Caco-2 (cell line): ENCODE data around the gene STX8. TPM values are rescaled to one million over a fixed set of nuclear protein-coding genes. Genes with fewer than 3 reads are reported as not detected.

ENCODE experiments used
- BruUV-seq: library from RNA; stranded (reverse); fragments of 400-500 nt; replicated peaks from 2 replicates; lab custom pipeline; 2021; lab: Mats Ljungman, UMichigan
- CTCF ChIA-PET: fragments of 300-600 bp; sonication (Branson Sonifier 250); formaldehyde crosslinking; loops from one replicate; lab custom pipeline; 2022; ENCODE audit warnings: antibody characterized with exemption; lab: Charles Lee
- POLR2A ChIA-PET: fragments of 300-600 bp; sonication (Branson Sonifier 250); formaldehyde crosslinking; loops from one replicate; lab custom pipeline; 2022; ENCODE audit warnings: antibody characterized with exemption; lab: Charles Lee
- DNase-seq, 2 experiments: peaks; one replicate each; pipeline versions ENCODE4 v3.0.0 to v3.0.0-alpha.2; 2020 to 2022
- H3K27me3 ChIP-seq: replicated peaks from 2 replicates; pipeline ENCODE4 v1.6.0; 2011; ENCODE audit warnings: low read length; ENCODE audit not compliant: control insufficient read depth, insufficient read depth
- H3K36me3 ChIP-seq: 2 replicates; pipeline ENCODE4 v1.5.1; 2011; ENCODE audit warnings: low read length; ENCODE audit not compliant: control insufficient read depth, insufficient read depth
- H3K4me1 ChIP-seq: fragments of 250-450 bp; sonication (Bioruptor Pico); 2 replicates; pipeline ENCODE4 v1.5.1; 2020; ENCODE audit warnings: mild to moderate bottlenecking
- H3K4me3 ChIP-seq: 2 replicates; pipeline ENCODE4 v1.5.1; 2011; ENCODE audit warnings: low read depth, mild to moderate bottlenecking, control low read depth, low read length
- H3K9me3 ChIP-seq: fragments of 250-450 bp; sonication (Bioruptor Pico); 2 replicates; pipeline ENCODE4 v1.5.1; 2020; ENCODE audit warnings: mild to moderate bottlenecking, moderate library complexity
- H3K27ac Mint-ChIP-seq: one replicate; pipeline ENCODE4 v1.8.0; 2022; ENCODE audit warnings: mixed read lengths; ENCODE audit not compliant: unreplicated experiment
- H3K27me3 Mint-ChIP-seq: one replicate; pipeline ENCODE4 v1.8.0; 2022; ENCODE audit warnings: mixed read lengths; ENCODE audit not compliant: insufficient read depth, unreplicated experiment
- H3K36me3 Mint-ChIP-seq: one replicate; pipeline ENCODE4 v1.8.0; 2022; ENCODE audit warnings: mild to moderate bottlenecking, mixed read lengths; ENCODE audit not compliant: insufficient read depth, unreplicated experiment
- H3K4me1 Mint-ChIP-seq: one replicate; pipeline ENCODE4 v1.8.0; 2022; ENCODE audit warnings: low read depth, mixed read lengths; ENCODE audit not compliant: unreplicated experiment
- H3K4me3 Mint-ChIP-seq: one replicate; pipeline ENCODE4 v1.8.0; 2022; ENCODE audit warnings: mild to moderate bottlenecking, moderate library complexity, mixed read lengths; ENCODE audit not compliant: unreplicated experiment
- H3K9me3 Mint-ChIP-seq: one replicate; pipeline ENCODE4 v1.8.0; 2022; ENCODE audit warnings: mixed read lengths; ENCODE audit not compliant: unreplicated experiment
- intact Hi-C: fragments of 100-400 bp; cut with micrococcal nuclease; formaldehyde crosslinking; loops from one replicate; pipeline ENCODE4 v1.10.0; 2022; ENCODE audit not compliant: unreplicated experiment
- total RNA-seq: library from RNA; stranded (reverse); gene quantifications from 2 replicates; pipeline ENCODE4 v1.2.3, GENCODE V29; 2022
- TF ChIP-seq, protein P1 (sequence below), 2 experiments: fragments of 200-600 bp in 1 of 2; IDR thresholded peaks; 1 replicate in 1 of 2; 2 replicates in 1 of 2; pipeline versions ENCODE4 v1.5.1 to v1.8.0; 2011 to 2022; ENCODE audit warnings: antibody characterized with exemption in 1 of 2, control low read depth in 1 of 2, inconsistent platforms in 1 of 2, low read depth in 1 of 2, low read length in 1 of 2, mild to moderate bottlenecking in 1 of 2, moderate library complexity in 1 of 2; ENCODE audit not compliant: insufficient read depth in 1 of 2, severe bottlenecking in 1 of 2, unreplicated experiment in 1 of 2

Gene STX8
- total RNA-seq, 1 experiment from 2014 or later: 22.6 TPM

DNA sequence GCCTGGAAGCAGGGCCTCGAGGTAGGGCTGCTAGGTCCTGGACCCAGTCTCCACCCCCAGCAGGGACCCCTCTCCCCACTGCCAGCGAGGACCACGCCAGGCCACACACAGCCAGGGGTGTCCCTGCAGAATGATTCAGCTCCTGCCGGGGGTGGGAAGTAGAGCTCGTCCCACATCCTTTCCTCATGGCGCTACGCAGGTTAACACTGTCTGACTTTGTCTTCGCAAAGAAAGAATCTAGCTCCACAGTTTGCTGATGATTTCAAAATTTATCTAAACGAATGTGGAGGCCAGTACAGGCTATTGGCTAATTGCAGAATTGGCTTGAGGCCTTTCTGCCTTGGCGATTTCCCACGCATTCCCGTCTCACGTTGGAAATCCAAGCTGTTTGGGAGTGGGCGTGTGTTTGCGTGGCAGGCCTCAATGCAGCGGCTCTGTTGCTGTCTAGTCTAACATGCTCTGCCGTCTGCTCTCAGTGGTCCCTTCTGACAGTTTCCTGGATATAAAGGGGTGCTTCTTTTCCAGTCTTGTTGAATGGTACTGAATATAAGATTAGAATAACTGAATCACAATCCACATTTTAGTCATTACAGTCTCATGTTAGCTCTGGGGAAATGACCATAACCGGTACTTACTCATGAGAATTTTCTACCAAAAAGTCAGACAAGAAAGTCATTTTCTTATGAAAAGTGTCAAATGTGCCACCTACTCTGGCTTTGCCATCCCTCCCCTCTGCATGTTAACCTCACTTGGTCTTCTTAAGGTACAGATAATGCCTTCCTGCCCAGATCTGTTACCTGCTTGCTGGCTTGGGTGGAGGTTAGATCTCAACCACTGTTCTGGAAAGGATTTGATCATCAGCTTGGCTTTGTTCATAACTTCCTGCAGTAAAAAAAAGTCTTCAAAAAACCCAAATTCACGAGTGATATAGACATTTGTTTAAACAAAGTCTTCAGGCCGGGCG lies 301.9 kb downstream of the STX8 start:
- CTCF ChIA-PET: no interaction called here
- no peaks in the 10 kb centered on the region for H3K27me3 ChIP-seq

DNA sequence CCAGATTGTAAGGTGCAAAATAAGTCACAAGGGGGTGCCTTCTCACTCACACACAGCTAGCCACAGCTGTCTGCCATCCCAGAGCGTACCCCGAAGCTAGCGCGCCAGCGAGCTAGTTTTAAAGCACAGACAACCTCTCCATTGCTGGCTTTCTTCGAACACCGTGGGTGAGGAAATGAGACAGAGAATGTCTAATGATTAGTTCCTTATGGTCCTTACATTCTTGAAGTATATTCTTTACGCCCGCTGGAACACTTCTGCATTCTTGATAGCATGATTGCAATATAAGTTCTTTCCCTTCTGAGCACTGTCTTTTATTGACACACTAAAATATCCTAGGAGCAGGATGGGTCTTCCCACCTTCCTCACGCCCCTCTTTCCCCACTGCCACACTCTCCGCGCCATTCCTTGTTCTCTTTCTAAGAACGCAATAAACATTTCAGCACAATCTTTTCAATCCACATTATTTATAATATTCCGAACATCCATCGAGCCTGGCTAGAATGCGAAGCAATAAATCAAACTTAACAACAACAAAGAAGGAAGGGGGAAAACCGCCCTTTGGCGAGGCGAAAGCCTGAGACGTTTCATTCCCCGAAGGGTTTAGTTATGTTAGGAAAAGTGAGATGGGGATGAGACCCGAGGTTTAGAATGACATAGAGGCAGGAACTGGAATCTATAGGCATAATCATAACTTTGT lies 303.0 kb downstream of the STX8 start:
- no peak overlapping the region for H3K4me3 Mint-ChIP-seq
- Histone ChIP-seq H3K36me3 (no peaks in the 10 kb centered on the region), H3K9me3 (no peaks in the 10 kb centered on the region), H3K4me3 (no peak overlapping the region), H3K27me3 (no peaks in the 10 kb centered on the region), H3K4me1 (no peaks in the 10 kb centered on the region)
- ChIA-PET POLR2A (no interaction called here), CTCF (no interaction called here)
- H3K27me3 Mint-ChIP-seq: no peaks in the 10 kb centered on the region
- no TSS peak for BruUV-seq
- no peaks in the 10 kb centered on the region for H3K4me1 Mint-ChIP-seq
- no peak for DNase-seq
- no peak overlapping the region for H3K27ac Mint-ChIP-seq
- intact Hi-C loops: no loop called here
- no peaks in the 10 kb centered on the region for H3K9me3 Mint-ChIP-seq
- H3K36me3 Mint-ChIP-seq: no peaks in the 10 kb centered on the region
- TF ChIP-seq, protein P1, sequence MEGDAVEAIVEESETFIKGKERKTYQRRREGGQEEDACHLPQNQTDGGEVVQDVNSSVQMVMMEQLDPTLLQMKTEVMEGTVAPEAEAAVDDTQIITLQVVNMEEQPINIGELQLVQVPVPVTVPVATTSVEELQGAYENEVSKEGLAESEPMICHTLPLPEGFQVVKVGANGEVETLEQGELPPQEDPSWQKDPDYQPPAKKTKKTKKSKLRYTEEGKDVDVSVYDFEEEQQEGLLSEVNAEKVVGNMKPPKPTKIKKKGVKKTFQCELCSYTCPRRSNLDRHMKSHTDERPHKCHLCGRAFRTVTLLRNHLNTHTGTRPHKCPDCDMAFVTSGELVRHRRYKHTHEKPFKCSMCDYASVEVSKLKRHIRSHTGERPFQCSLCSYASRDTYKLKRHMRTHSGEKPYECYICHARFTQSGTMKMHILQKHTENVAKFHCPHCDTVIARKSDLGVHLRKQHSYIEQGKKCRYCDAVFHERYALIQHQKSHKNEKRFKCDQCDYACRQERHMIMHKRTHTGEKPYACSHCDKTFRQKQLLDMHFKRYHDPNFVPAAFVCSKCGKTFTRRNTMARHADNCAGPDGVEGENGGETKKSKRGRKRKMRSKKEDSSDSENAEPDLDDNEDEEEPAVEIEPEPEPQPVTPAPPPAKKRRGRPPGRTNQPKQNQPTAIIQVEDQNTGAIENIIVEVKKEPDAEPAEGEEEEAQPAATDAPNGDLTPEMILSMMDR (IDR thresholded peaks at IDR 0.05; ENCODE audit: insufficient read depth in 1 of 2, low read depth in 1 of 2, low read length in 1 of 2, severe bottlenecking in 1 of 2, unreplicated experiment in 1 of 2): no peak

More for the DNA sequence above, 301.9 kb downstream of the STX8 start:
- no peaks in the 10 kb centered on the region for H3K9me3 Mint-ChIP-seq
- no peaks in the 10 kb centered on the region for H3K27me3 Mint-ChIP-seq
- H3K36me3 Mint-ChIP-seq: no peaks in the 10 kb centered on the region
- TF ChIP-seq, protein P1 (IDR thresholded peaks at IDR 0.05; ENCODE audit: insufficient read depth in 1 of 2, low read depth in 1 of 2, low read length in 1 of 2, severe bottlenecking in 1 of 2, unreplicated experiment in 1 of 2): no peak
- Histone ChIP-seq H3K4me1 (no peaks in the 10 kb centered on the region), H3K4me3 (no peak overlapping the region), H3K9me3 (no peaks in the 10 kb centered on the region), H3K36me3 (no peaks in the 10 kb centered on the region)
- no peak for DNase-seq
- H3K4me1 Mint-ChIP-seq: no peaks in the 10 kb centered on the region
- H3K4me3 Mint-ChIP-seq: no peak overlapping the region
- BruUV-seq: no TSS peak
- H3K27ac Mint-ChIP-seq: no peak overlapping the region
- POLR2A ChIA-PET: no interaction called here
- intact Hi-C loops: no loop called here

DNA sequence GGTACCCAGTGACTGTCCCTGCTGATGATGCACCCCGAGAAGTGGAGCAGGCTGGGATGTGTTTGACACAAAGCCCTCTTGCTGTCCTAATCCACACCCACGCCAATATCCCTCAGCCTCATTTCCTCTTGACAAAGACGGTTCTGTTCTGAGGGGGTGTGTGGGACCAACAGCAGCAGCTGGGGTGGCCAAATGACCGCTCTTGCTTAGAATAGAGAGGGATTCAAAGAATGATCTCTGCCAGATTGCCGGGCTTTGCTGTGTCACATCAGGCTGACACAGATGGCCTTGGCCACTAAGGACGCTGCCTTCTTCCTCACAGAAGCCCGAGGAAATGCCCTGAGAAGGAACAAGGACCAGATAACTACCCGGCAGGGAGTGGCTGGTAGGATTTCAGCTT lies 303.6 kb downstream of the STX8 start:
- Mint-ChIP-seq H3K27ac (no peak overlapping the region), H3K36me3 (no peaks in the 10 kb centered on the region), H3K27me3 (no peaks in the 10 kb centered on the region), H3K9me3 (no peaks in the 10 kb centered on the region), H3K4me3 (no peak overlapping the region), H3K4me1 (no peaks in the 10 kb centered on the region)
- Histone ChIP-seq H3K4me3 (no peak overlapping the region), H3K36me3 (no peaks in the 10 kb centered on the region), H3K9me3 (no peaks in the 10 kb centered on the region), H3K27me3 (no peaks in the 10 kb centered on the region), H3K4me1 (no peaks in the 10 kb centered on the region)
- POLR2A ChIA-PET: no interaction called here
- intact Hi-C loops: no loop called here
- TF ChIP-seq, protein P1 (IDR thresholded peaks at IDR 0.05; ENCODE audit: insufficient read depth in 1 of 2, low read depth in 1 of 2, low read length in 1 of 2, severe bottlenecking in 1 of 2, unreplicated experiment in 1 of 2): no peak
- no peak for DNase-seq
- CTCF ChIA-PET: no interaction called here
- no TSS peak for BruUV-seq
